Measurements from ENCODE around the gene NKRF.

DNA sequence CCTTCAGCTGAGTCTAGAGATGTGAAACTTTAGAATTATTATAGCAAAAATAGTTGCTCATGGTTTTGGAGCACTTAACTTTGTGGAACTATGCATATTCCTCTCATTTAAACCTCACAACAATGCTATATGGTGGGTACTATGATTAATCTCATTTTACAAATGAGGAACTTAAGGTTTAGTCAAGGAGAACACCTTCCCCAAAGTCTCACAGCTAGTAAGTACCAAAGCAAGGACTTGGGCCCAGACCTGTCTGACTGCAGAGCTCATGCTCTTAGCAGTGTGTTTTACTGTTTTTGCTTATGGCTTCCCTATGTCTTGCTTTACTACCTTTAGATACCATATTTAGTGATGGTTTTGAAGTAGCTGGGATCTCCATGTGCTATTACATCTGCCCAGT lies 26.8 kb downstream of the NKRF start:
- TF ChIP-seq, protein P1, sequence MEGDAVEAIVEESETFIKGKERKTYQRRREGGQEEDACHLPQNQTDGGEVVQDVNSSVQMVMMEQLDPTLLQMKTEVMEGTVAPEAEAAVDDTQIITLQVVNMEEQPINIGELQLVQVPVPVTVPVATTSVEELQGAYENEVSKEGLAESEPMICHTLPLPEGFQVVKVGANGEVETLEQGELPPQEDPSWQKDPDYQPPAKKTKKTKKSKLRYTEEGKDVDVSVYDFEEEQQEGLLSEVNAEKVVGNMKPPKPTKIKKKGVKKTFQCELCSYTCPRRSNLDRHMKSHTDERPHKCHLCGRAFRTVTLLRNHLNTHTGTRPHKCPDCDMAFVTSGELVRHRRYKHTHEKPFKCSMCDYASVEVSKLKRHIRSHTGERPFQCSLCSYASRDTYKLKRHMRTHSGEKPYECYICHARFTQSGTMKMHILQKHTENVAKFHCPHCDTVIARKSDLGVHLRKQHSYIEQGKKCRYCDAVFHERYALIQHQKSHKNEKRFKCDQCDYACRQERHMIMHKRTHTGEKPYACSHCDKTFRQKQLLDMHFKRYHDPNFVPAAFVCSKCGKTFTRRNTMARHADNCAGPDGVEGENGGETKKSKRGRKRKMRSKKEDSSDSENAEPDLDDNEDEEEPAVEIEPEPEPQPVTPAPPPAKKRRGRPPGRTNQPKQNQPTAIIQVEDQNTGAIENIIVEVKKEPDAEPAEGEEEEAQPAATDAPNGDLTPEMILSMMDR (IDR thresholded peaks at IDR 0.05) = no peak
- TF ChIP-seq POLR2A (IDR thresholded peaks at IDR 0.05) = no peak
- no peak for TF ChIP-seq POLR2AphosphoS5 (IDR thresholded peaks at IDR 0.05)
